A549 (cell line): Measurements from ENCODE around the gene ASTE1. TPM values are rescaled to one million over a fixed set of nuclear protein-coding genes. Genes with fewer than 3 reads are reported as not detected.
A peak's percentile ranks its signal among the peaks of the same experiment; 100 is the strongest.

Experiments used
- ATAC-seq, 2 experiments: fragments of 200-7000 bp in 1 of 2; fragments of >200 bp in 1 of 2; cut with Nextera tagmentation in 1 of 2; cut with Tn5 transposase in 1 of 2; 3 replicates each; pipeline versions ENCODE4 v1.8.0 to v1.9.1; 2018 to 2020; ENCODE audit warnings: mild to moderate bottlenecking in 1 of 2, moderate library complexity in 1 of 2
- CTCF ChIA-PET: fragments of 300-600 bp; sonication (Branson Sonifier 250); formaldehyde crosslinking; extraction: SDS; loops from one replicate; lab custom pipeline; 2021; ENCODE audit warnings: antibody characterized with exemption, inconsistent platforms; lab: Yijun Ruan, JAX
- POLR2A ChIA-PET: fragments of 350-600 bp; formaldehyde crosslinking; extraction: SDS; loops from one replicate; lab custom pipeline; 2021; ENCODE audit warnings: antibody characterized with exemption, inconsistent platforms; lab: Yijun Ruan, JAX
- DNase-seq, 2 experiments: peaks; one replicate each; pipeline versions ENCODE4 v3.0.0 to v3.0.0-alpha.2; 2011 to 2016; ENCODE audit warnings: low read depth in 1 of 2, low spot score in 1 of 2
- FAIRE-seq: peaks from 2 replicates; lab custom pipeline; 2011; peaks lifted over from hg19 to GRCh38; lab: Jason Lieb, UNC
- H3K27ac ChIP-seq, 2 experiments: fragments of >200 bp; sonication (Bioruptor Twin); formaldehyde crosslinking; 3 replicates each; pipeline ENCODE4 v1.5.1; 2016 to 2017
- H3K4me1 ChIP-seq: fragments of >200 bp; sonication (Bioruptor Twin); formaldehyde crosslinking; 3 replicates; pipeline ENCODE4 v1.6.1; 2016
- H3K4me2 ChIP-seq: fragments of >200 bp; sonication (Bioruptor Twin); formaldehyde crosslinking; 3 replicates; pipeline ENCODE4 v1.6.1; 2016
- H3K4me3 ChIP-seq: fragments of >200 bp; sonication (Bioruptor Twin); formaldehyde crosslinking; 3 replicates; pipeline ENCODE4 v1.5.1; 2016
- H3K9me3 ChIP-seq: fragments of >200 bp; sonication (Bioruptor Twin); formaldehyde crosslinking; 3 replicates; pipeline ENCODE4 v1.6.1; 2016
- CBX8 ChIP-seq: fragments of 200-600 bp; sonication (generic); IDR thresholded peaks from 2 replicates; pipeline ENCODE4 v1.6.1; 2016
- CEBPB ChIP-seq, 2 experiments: fragments of >200 bp in 1 of 2; sonication (Bioruptor Twin) in 1 of 2; formaldehyde crosslinking in 1 of 2; IDR thresholded peaks; 2 replicates each; pipeline ENCODE4 v1.6.1; 2012 to 2016
- CHD4 ChIP-seq: fragments of 200-600 bp; sonication (generic); IDR thresholded peaks from 2 replicates; pipeline ENCODE4 v1.6.1; 2016; ENCODE audit warnings: antibody characterized with exemption, mild to moderate bottlenecking, borderline replicate concordance
- CTCF ChIP-seq: fragments of >200 bp; sonication (Bioruptor Twin); formaldehyde crosslinking; IDR thresholded peaks from 3 replicates; pipeline ENCODE4 v1.5.1; 2016
- ESRRA ChIP-seq: fragments of 150-350 bp; IDR thresholded peaks from 2 replicates; pipeline ENCODE4 v1.6.1; 2014; ENCODE audit warnings: mild to moderate bottlenecking, low read length, borderline replicate concordance
- FOSB ChIP-seq: fragments of 250-450 bp; sonication (Bioruptor Pico); IDR thresholded peaks from 2 replicates; pipeline ENCODE4 v1.5.0; 2020; ENCODE audit warnings: mild to moderate bottlenecking, moderate library complexity
- FOSL2 ChIP-seq, 2 experiments: fragments of 450-650 bp in 1 of 2; fragments of >200 bp in 1 of 2; sonication (Bioruptor Twin) in 1 of 2; formaldehyde crosslinking; IDR thresholded peaks; 2 replicates each; pipeline versions ENCODE4 v1.5.0 to v1.6.1; 2016 to 2020; ENCODE audit warnings: mild to moderate bottlenecking in 1 of 2, moderate library complexity in 1 of 2
- FOXS1 ChIP-seq: fragments of 250-450 bp; sonication (Bioruptor Pico); IDR thresholded peaks from 2 replicates; pipeline ENCODE4 v1.5.0; 2020; ENCODE audit warnings: mild to moderate bottlenecking, moderate library complexity
- HES2 ChIP-seq: fragments of >200 bp; sonication (Bioruptor Twin); formaldehyde crosslinking; IDR thresholded peaks from 2 replicates; pipeline ENCODE4 v1.6.1; 2016
- HEYL ChIP-seq: fragments of 250-450 bp; sonication (Bioruptor Pico); IDR thresholded peaks from 2 replicates; pipeline ENCODE4 v1.8.0; 2021; ENCODE audit warnings: mild to moderate bottlenecking, moderate library complexity
- HOXA7 ChIP-seq: fragments of 250-450 bp; sonication (Bioruptor Pico); IDR thresholded peaks from 2 replicates; pipeline ENCODE4 v1.5.0; 2020; ENCODE audit warnings: mild to moderate bottlenecking, moderate library complexity
- KDM1A ChIP-seq: fragments of 200-600 bp; sonication (generic); IDR thresholded peaks from 2 replicates; pipeline ENCODE4 v1.6.1; 2016; ENCODE audit warnings: low read depth, mild to moderate bottlenecking
- MAFK ChIP-seq: fragments of 450-650 bp; IDR thresholded peaks from 2 replicates; pipeline ENCODE4 v1.6.1; 2014; ENCODE audit not compliant: partially characterized antibody
- MAZ ChIP-seq: fragments of 150-350 bp; IDR thresholded peaks from 2 replicates; pipeline ENCODE4 v1.6.1; 2014; ENCODE audit warnings: antibody characterized with exemption, low read depth, low read length, borderline replicate concordance
- NFE2L2 ChIP-seq: fragments of 150-350 bp; conservative IDR thresholded peaks from 2 replicates; pipeline ENCODE4 v1.6.1; 2014; ENCODE audit warnings: low read length
- NPAS2 ChIP-seq: fragments of 250-450 bp; sonication (Bioruptor Pico); IDR thresholded peaks from 2 replicates; pipeline ENCODE4 v1.8.0; 2022; ENCODE audit warnings: mild to moderate bottlenecking, moderate library complexity, borderline replicate concordance
- RAD21 ChIP-seq, 2 experiments: fragments of >200 bp in 1 of 2; sonication (Bioruptor Twin) in 1 of 2; formaldehyde crosslinking in 1 of 2; IDR thresholded peaks in 1 of 2; conservative IDR thresholded peaks in 1 of 2; 2 replicates in 1 of 2; 3 replicates in 1 of 2; pipeline ENCODE4 v1.6.1; 2012 to 2018; ENCODE audit warnings: inconsistent platforms in 1 of 2
- RCOR1 ChIP-seq: fragments of 150-350 bp; IDR thresholded peaks from 2 replicates; pipeline ENCODE4 v1.6.1; 2014; ENCODE audit warnings: antibody characterized with exemption, low read length, low read depth
- RFX5 ChIP-seq: fragments of 450-650 bp; IDR thresholded peaks from 2 replicates; pipeline ENCODE4 v1.7.1; 2014; ENCODE audit warnings: antibody characterized with exemption, mild to moderate bottlenecking, moderate library complexity
- RNF2 ChIP-seq: fragments of 200-600 bp; sonication (generic); IDR thresholded peaks from 2 replicates; pipeline ENCODE4 v1.6.1; 2016; ENCODE audit warnings: low read depth, mild to moderate bottlenecking, antibody characterized with exemption, moderate library complexity, borderline replicate concordance
- SMC3 ChIP-seq: fragments of >200 bp; sonication (Bioruptor Twin); formaldehyde crosslinking; IDR thresholded peaks from 3 replicates; pipeline ENCODE4 v1.6.1; 2018; ENCODE audit warnings: inconsistent platforms
- ZC3H11A ChIP-seq: fragments of 450-650 bp; IDR thresholded peaks from 2 replicates; pipeline ENCODE4 v1.6.1; 2014; ENCODE audit warnings: antibody characterized with exemption, mild to moderate bottlenecking
- ZFP36 ChIP-seq: fragments of 450-650 bp; IDR thresholded peaks from 2 replicates; pipeline ENCODE4 v1.6.1; 2014; ENCODE audit warnings: borderline replicate concordance; ENCODE audit not compliant: partially characterized antibody
- WGBS: methylation state at CpG from one replicate; pipeline ENCODE4 v1.1.6; 2017; ENCODE audit errors: missing lambda C conversion rate; 5-methylcytosine and 5-hydroxymethylcytosine counted together
- polyA plus RNA-seq, 4 experiments: library from polyadenylated mRNA; depleted of rRNA in 3 of 4; stranded (reverse); fragments of >200 nt; fragmentation: RNase III in 1 of 4; extraction: RNeasy Plus Mini Kit Qiagen cat#74134 plus additional on column Dnase treatment in 1 of 4; gene quantifications; 2 replicates in 3 of 4; 3 replicates in 1 of 4; pipeline ENCODE4 v1.2.3, GENCODE V29; 2011 to 2017
- TF ChIP-seq, protein P1 (sequence below): fragments of 250-450 bp; sonication (Bioruptor Pico); IDR thresholded peaks from 2 replicates; pipeline ENCODE4 v1.5.0; 2021; ENCODE audit warnings: mild to moderate bottlenecking, moderate library complexity, borderline replicate concordance

Gene ASTE1
- polyA plus RNA-seq, 2 of the 4 experiments (the other 2 are of a cell fraction) = 3.6 to 6.9 TPM

GRCh38 chr3:131053043-131053859 lies 26.6 kb upstream of the ASTE1 start:
- TF ChIP-seq ZC3H11A (no peak), RAD21 (conservative IDR thresholded peaks at IDR 0.05 in 1 of 2, IDR thresholded peaks at IDR 0.05 in 1 of 2) (peak; percentile 49 to 54), SMC3 (peak; percentile 27; the same call in 1 of the 3 replicates), CTCF (peak; percentile 42; the same call in 2 of the 3 replicates), CBX8 (no peak)
- H3K4me2 ChIP-seq = no peak overlapping the region
- H3K4me1 ChIP-seq = no peaks in the 10 kb centered on the region
- ATAC-seq (no peak), DNase-seq (no peak), FAIRE-seq (no peak)
- no peak overlapping the region for H3K27ac ChIP-seq
- WGBS = 65% methylated on average over 3 of the region's 3 CpGs
- POLR2A ChIA-PET = no interaction called here
- no peaks in the 10 kb centered on the region for H3K9me3 ChIP-seq
- no peak overlapping the region for H3K4me3 ChIP-seq
- CTCF ChIA-PET = interaction anchor here (0.6 to 1.5 kb wide), 3 partner anchors 21 to 976 kb away, joined by 3 to 4 read pairs (median 3); no protein-coding TSS in a partner anchor

DNA sequence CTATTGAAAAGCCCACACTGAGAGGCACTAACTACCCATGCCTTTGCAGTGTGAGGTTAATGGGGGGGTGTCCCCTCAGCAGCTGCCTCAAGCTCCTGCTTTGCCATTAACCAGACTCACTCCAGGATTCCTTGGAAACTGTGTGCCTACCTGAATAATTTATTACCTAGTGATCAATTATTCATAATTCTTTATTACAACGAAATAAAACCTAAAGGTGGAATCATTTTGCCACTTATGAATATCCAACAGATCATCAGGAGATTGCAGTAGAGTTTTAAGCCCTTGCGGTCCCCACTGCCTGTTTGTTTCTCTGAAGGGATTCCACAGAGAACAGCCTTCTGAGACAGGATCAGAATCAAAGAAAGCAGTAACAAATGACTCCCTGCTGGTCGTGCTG lies 23.4 kb upstream of the ASTE1 start:
- Histone ChIP-seq H3K27ac (no peak overlapping the region), H3K4me2 (no peak overlapping the region), H3K4me1 (no peaks in the 10 kb centered on the region), H3K9me3 (no peaks in the 10 kb centered on the region)
- DNase-seq (no peak), FAIRE-seq (no peak), ATAC-seq (no peak)
- ChIA-PET POLR2A (no interaction called here), CTCF (no interaction called here)
- WGBS = 45% methylated on average over 3 of the region's 3 CpGs
- TF ChIP-seq FOSB (no peak), SMC3 (no peak), ESRRA (no peak), CEBPB (IDR thresholded peaks at IDR 0.05) (no peak), NFE2L2 (no peak), MAFK (no peak), HEYL (no peak), FOXS1 (CRISPR knock-in tag) (no peak), HOXA7 (CRISPR knock-in tag) (no peak), RFX5 (no peak), CHD4 (no peak), RNF2 (no peak)
- TF ChIP-seq, protein P1, sequence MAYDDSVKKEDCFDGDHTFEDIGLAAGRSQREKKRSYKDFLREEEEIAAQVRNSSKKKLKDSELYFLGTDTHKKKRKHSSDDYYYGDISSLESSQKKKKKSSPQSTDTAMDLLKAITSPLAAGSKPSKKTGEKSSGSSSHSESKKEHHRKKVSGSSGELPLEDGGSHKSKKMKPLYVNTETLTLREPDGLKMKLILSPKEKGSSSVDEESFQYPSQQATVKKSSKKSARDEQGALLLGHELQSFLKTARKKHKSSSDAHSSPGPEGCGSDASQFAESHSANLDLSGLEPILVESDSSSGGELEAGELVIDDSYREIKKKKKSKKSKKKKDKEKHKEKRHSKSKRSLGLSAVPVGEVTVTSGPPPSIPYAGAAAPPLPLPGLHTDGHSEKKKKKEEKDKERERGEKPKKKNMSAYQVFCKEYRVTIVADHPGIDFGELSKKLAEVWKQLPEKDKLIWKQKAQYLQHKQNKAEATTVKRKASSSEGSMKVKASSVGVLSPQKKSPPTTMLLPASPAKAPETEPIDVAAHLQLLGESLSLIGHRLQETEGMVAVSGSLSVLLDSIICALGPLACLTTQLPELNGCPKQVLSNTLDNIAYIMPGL (CRISPR knock-in tag) = no peak
- TF ChIP-seq, all 56 proteins: peak for 0
- no peak overlapping the region for H3K4me3 ChIP-seq

DNA sequence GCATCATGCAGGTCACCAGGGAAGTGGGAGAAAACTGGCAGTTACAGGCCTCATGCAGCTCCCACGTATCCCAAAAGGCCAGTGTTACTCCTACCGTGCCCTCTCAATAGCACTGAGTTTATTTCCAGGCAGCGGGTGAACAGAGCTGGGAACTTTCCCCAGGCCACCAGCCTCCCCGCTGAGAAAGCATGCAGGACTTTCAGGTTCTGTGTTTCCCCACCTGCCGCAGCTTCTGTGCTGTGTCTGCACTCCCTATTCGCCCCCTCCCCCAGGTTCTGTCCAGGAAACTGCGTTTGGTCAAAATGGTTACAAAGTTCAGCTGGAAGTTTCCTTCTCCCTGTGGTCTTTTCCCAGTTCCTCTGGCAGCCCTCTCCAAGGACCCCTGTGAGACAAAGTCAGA lies 21.4 kb upstream of the ASTE1 start:
- CTCF ChIA-PET = interaction anchor here (1.1 kb wide), 1 partner anchor 15 kb away, joined by 4 read pairs; no protein-coding TSS in a partner anchor
- TF ChIP-seq KDM1A = no peak
- no peak for TF ChIP-seq MAFK
- TF ChIP-seq SMC3 = no peak
- no peak for TF ChIP-seq MAZ
- no peak for TF ChIP-seq HES2
- no peak for TF ChIP-seq FOXS1 (CRISPR knock-in tag)
- TF ChIP-seq RFX5 = no peak
- no peak for TF ChIP-seq FOSL2 (IDR thresholded peaks at IDR 0.05)
- TF ChIP-seq FOSL2 (CRISPR knock-in tag; IDR thresholded peaks at IDR 0.05) = no peak
- TF ChIP-seq ESRRA = no peak
- TF ChIP-seq, protein P1 (CRISPR knock-in tag) = no peak
- TF ChIP-seq CTCF = no peak
- TF ChIP-seq ZFP36 = no peak
- no peak for TF ChIP-seq RCOR1
- TF ChIP-seq NPAS2 (CRISPR knock-in tag) = no peak

More for the DNA sequence above, 21.4 kb upstream of the ASTE1 start:
- H3K4me1 ChIP-seq = no peaks in the 10 kb centered on the region
- no peak overlapping the region for H3K4me2 ChIP-seq
- DNase-seq = no peak
- no peak for ATAC-seq
- no peak for FAIRE-seq
- H3K27ac ChIP-seq = no peak overlapping the region
- H3K9me3 ChIP-seq = no peaks in the 10 kb centered on the region
- POLR2A ChIA-PET = no interaction called here
- WGBS = 79% methylated on average over 7 of the region's 7 CpGs
- H3K4me3 ChIP-seq = no peak overlapping the region
